ENCODE results near the gene ZNF558.
A peak's percentile ranks its signal among the peaks of the same experiment; 100 is the strongest.

Gene ZNF558

GRCh38 chr19:8832132-8833021 is at the start of gene ZNF558, which contains the start of gene MBD3L1:
Gene ZNF558 (minus strand): TSS chr19:8832304. CDS start chr19:8822659, 9,645 bp downstream.
Gene MBD3L1 (plus strand): TSS chr19:8832377. CDS start chr19:8842679, 10,302 bp downstream.
- DNase-seq (ENCODE audit: low read depth) = peak; percentile 96

- no peak for DNase-seq (ENCODE audit: low read depth)
Observed at GRCh38 chr19:8881512-8881911, 49.4 kb upstream of the ZNF558 start.

GRCh38 chr19:8880868-8881488 is 48.9 kb upstream of the ZNF558 start:
- no peak for DNase-seq (ENCODE audit: low read depth)

GRCh38 chr19:8877854-8878705 is 46.0 kb upstream of the ZNF558 start:
- DNase-seq (ENCODE audit: low read depth) = no peak

- no peak for DNase-seq (ENCODE audit: low read depth)
Observed at GRCh38 chr19:8866344-8866743, 34.2 kb upstream of the ZNF558 start.

GRCh38 chr19:8858260-8858659 is 26.2 kb upstream of the ZNF558 start:
- DNase-seq (ENCODE audit: low read depth) = no peak

- no peak for DNase-seq (ENCODE audit: low read depth)
Observed at GRCh38 chr19:8850488-8850887, 18.4 kb upstream of the ZNF558 start.

GRCh38 chr19:8849232-8849631 is 17.1 kb upstream of the ZNF558 start:
- DNase-seq (ENCODE audit: low read depth) = no peak

GRCh38 chr19:8846819-8847218 is 14.7 kb upstream of the ZNF558 start:
- no peak for DNase-seq (ENCODE audit: low read depth)

GRCh38 chr19:8840708-8841107 is 8.6 kb upstream of the ZNF558 start:
- DNase-seq (ENCODE audit: low read depth) = no peak

GRCh38 chr19:8835877-8836276 is 3.8 kb upstream of the ZNF558 start:
- DNase-seq (ENCODE audit: low read depth) = no peak

GRCh38 chr19:8835446-8835845 is 3.3 kb upstream of the ZNF558 start:
- no peak for DNase-seq (ENCODE audit: low read depth)

GRCh38 chr19:8831832-8832131 is 322 bp downstream of the ZNF558 start:
- no peak for DNase-seq (ENCODE audit: low read depth)

- no peak for DNase-seq (ENCODE audit: low read depth)
Observed at GRCh38 chr19:8831373-8831772, 731 bp downstream of the ZNF558 start.

GRCh38 chr19:8827277-8827676 is 4.8 kb downstream of the ZNF558 start:
- no peak for DNase-seq (ENCODE audit: low read depth)

GRCh38 chr19:8826371-8826770 is 5.7 kb downstream of the ZNF558 start:
- no peak for DNase-seq (ENCODE audit: low read depth)

GRCh38 chr19:8821748-8822241 is 10.3 kb downstream of the ZNF558 start:
- DNase-seq (ENCODE audit: low read depth) = no peak

- DNase-seq (ENCODE audit: low read depth) = no peak
Observed at GRCh38 chr19:8820234-8820633, 11.9 kb downstream of the ZNF558 start.

- DNase-seq (ENCODE audit: low read depth) = no peak
Observed at GRCh38 chr19:8815780-8816179, 16.3 kb downstream of the ZNF558 start.

GRCh38 chr19:8814176-8814575 is 17.9 kb downstream of the ZNF558 start:
- DNase-seq (ENCODE audit: low read depth) = no peak

GRCh38 chr19:8811315-8812172 is 20.6 kb downstream of the ZNF558 start:
- DNase-seq (ENCODE audit: low read depth) = no peak

Data from stimulated activated CD8-positive, alpha-beta memory T cell treated with anti-CD3 and anti-CD28 coated beads, Interleukin-12 subunit alpha, Interleukin-12 subunit beta, amount 100 ng/mL, for 1 hour (primary cell).